Measurements from ENCODE around the gene MRPL23.

- TF ChIP-seq CTCF (IDR thresholded peaks at IDR 0.05) (no peak), POLR2A (IDR thresholded peaks at IDR 0.05) (no peak)
These were observed 8.7 kb upstream of the MRPL23 start for GRCh38 chr11:1938343-1939005.
